ENCODE results near the gene CBX8. TPM values are rescaled to one million over a fixed set of nuclear protein-coding genes. Genes with fewer than 3 reads are reported as not detected.
A peak's percentile ranks its signal among the peaks of the same experiment; 100 is the strongest.

CBX8 gene
- total and polyA plus RNA-seq, 2 of the 13 experiments (the other 11 are each of a cell fraction or from before 2014, with no cell fraction given) = 0.34 to 12.6 TPM

- H4K20me1 ChIP-seq (ENCODE audit: insufficient read depth, low read length) = no peaks in the 10 kb centered on the region
- TF ChIP-seq RARG (CRISPR knock-in tag; IDR thresholded peaks at IDR 0.05; ENCODE audit: low read depth) = no peak
- TF ChIP-seq SP140L (CRISPR knock-in tag; IDR thresholded peaks at IDR 0.05; ENCODE audit: borderline replicate concordance) = no peak
- no peak for TF ChIP-seq SNAI1 (CRISPR knock-in tag; IDR thresholded peaks at IDR 0.05; ENCODE audit: borderline replicate concordance)
- TF ChIP-seq EZH2 (conservative IDR thresholded peaks at IDR 0.05; ENCODE audit: low read depth, low read length) = peak; percentile 92
- TF ChIP-seq ZNF274 (CRISPR knock-in tag; IDR thresholded peaks at IDR 0.05) = 0 out of 2 replicates have a peak, but pooled peaks have one; percentile 26
- TF ChIP-seq FOXM1 (CRISPR knock-in tag; IDR thresholded peaks at IDR 0.05) = no peak
- TF ChIP-seq ZNF777 (CRISPR knock-in tag; IDR thresholded peaks at IDR 0.05) = peak; percentile 31; the same call in 1 of the 2 replicates
- TF ChIP-seq ZSCAN25 (CRISPR knock-in tag; IDR thresholded peaks at IDR 0.05) = 0 out of 2 replicates have a peak, but pooled peaks have one; percentile 22
- TF ChIP-seq NFYC (CRISPR knock-in tag; IDR thresholded peaks at IDR 0.05) = no peak
- H3K36me3 ChIP-seq (replicated peaks in 1 of 2; ENCODE audit: control insufficient read depth in 1 of 2, insufficient read depth in 2 of 2, low read length in 2 of 2) = no peaks in the 10 kb centered on the region
- DNase-seq (ENCODE audit: low spot score) = no peak
- no peak overlapping the region for H3K27ac ChIP-seq (ENCODE audit: extremely low read length, insufficient read depth, low read length)
- POLR2A ChIA-PET = no interaction called here
- in situ Hi-C loops (cut with HindIII; ENCODE audit: extremely low pct_ligation_motif_present, low pct_unique_long_range_greater_than_20kb) (no loop called here), intact Hi-C loops (cut with micrococcal nuclease; ENCODE audit: unreplicated experiment) (loop anchor here (10.0 kb wide), 1 partner anchor 86 kb away; the partner anchor contains the start of gene CBX4)
- no peak for ATAC-seq
- H3K9me3 ChIP-seq (ENCODE audit: low read length) = no peaks in the 10 kb centered on the region
- peak overlapping the region in 2 of 3 experiments; percentile 15 to 60; a peak in 1 of 6 replicates for H3K4me3 ChIP-seq (replicated peaks in 1 of 3; ENCODE audit: insufficient read depth in 1 of 3, low read depth in 2 of 3, low read length in 3 of 3)
- no peaks in the 10 kb centered on the region for H3K79me2 ChIP-seq (ENCODE audit: insufficient read depth, low read length)
- no peak overlapping the region for H2AFZ ChIP-seq (ENCODE audit: low read length)
- peak overlapping the region; percentile 53 for H3K4me2 ChIP-seq (ENCODE audit: low read depth, low read length)
- CTCF ChIA-PET (ENCODE audit: low intra/inter-chr PET ratio, low total read pairs) = interaction anchor here (1.5 kb wide), 1 partner anchor 87 kb away, joined by 3 read pairs; no protein-coding TSS in a partner anchor
- WGBS (ENCODE audit: low lambda C conversion rate) = 17% methylated on average over 12 of the region's 55 CpGs
- FAIRE-seq = no peak
- peaks cover 74% of the 10 kb centered on the region for H3K4me1 ChIP-seq (ENCODE audit: insufficient read depth, low read length)
- H3K27me3 ChIP-seq (ENCODE audit: control insufficient read depth in 1 of 2, insufficient read depth in 2 of 2, low read length in 2 of 2) = peaks cover 9 to 40% of the 10 kb centered on the region in 2 experiments; a peak in 3 of 5 replicates
- no TSS peak for BruUV-seq (replicated peaks)
- H3K9ac ChIP-seq (ENCODE audit: insufficient read depth, low read depth, low read length) = peak overlapping the region; percentile 26; the same call in 1 of the 2 replicates
These were observed 48.4 kb downstream of the CBX8 start for GRCh38 chr17:79748295-79749099.

Measured in HepG2 (cell line).